Endothelial cell (in vitro differentiated cells): Measurements from ENCODE around the gene ZNF738. TPM values are rescaled to one million over a fixed set of nuclear protein-coding genes. Genes with fewer than 3 reads are reported as not detected.
"Not testable (repeated sequence)": the region's sequence is repeated elsewhere in the genome, so short reads cannot be mapped to it uniquely, and the experiment has no call there.

ENCODE experiments used
- DNase-seq: peaks from one replicate; pipeline ENCODE4 v3.0.0; 2021; ENCODE audit warnings: low spot score
- H3K27ac Mint-ChIP-seq: one replicate; pipeline ENCODE4 v1.8.0; 2021; ENCODE audit warnings: mixed read lengths, inconsistent platforms; ENCODE audit not compliant: unreplicated experiment
- H3K27me3 Mint-ChIP-seq: one replicate; pipeline ENCODE4 v1.8.0; 2021; ENCODE audit warnings: mild to moderate bottlenecking, moderate library complexity, mixed read lengths, inconsistent platforms; ENCODE audit not compliant: unreplicated experiment
- H3K36me3 Mint-ChIP-seq: one replicate; pipeline ENCODE4 v1.8.0; 2021; ENCODE audit warnings: mild to moderate bottlenecking, low read depth, mixed read lengths, inconsistent platforms; ENCODE audit not compliant: unreplicated experiment
- H3K4me1 Mint-ChIP-seq: one replicate; pipeline ENCODE4 v1.8.0; 2021; ENCODE audit warnings: mild to moderate bottlenecking, mixed read lengths, inconsistent platforms; ENCODE audit not compliant: unreplicated experiment
- H3K4me3 Mint-ChIP-seq: one replicate; pipeline ENCODE4 v1.8.0; 2021; ENCODE audit warnings: mild to moderate bottlenecking, mixed read lengths, inconsistent platforms; ENCODE audit not compliant: unreplicated experiment
- H3K9me3 Mint-ChIP-seq: one replicate; pipeline ENCODE4 v1.8.0; 2021; ENCODE audit warnings: mixed read lengths, inconsistent platforms; ENCODE audit not compliant: unreplicated experiment
- total RNA-seq: library from RNA; stranded (reverse); fragmentation: NEBNext Ultra II Directional; extraction: Animal tissue kit (Norgen Biotek cat#: 25700); gene quantifications from one replicate; pipeline ENCODE4 v1.2.1, GENCODE V29; 2021; ENCODE audit not compliant: unreplicated experiment
- TF ChIP-seq, protein P1 (sequence below): fragments of 200-600 bp; sonication (generic); IDR thresholded peaks from one replicate; pipeline ENCODE4 v1.5.0; 2021; ENCODE audit warnings: antibody characterized with exemption; ENCODE audit not compliant: unreplicated experiment

The ZNF738 gene
- total RNA-seq, 1 donor from 2014 or later: 24.0 TPM

DNA sequence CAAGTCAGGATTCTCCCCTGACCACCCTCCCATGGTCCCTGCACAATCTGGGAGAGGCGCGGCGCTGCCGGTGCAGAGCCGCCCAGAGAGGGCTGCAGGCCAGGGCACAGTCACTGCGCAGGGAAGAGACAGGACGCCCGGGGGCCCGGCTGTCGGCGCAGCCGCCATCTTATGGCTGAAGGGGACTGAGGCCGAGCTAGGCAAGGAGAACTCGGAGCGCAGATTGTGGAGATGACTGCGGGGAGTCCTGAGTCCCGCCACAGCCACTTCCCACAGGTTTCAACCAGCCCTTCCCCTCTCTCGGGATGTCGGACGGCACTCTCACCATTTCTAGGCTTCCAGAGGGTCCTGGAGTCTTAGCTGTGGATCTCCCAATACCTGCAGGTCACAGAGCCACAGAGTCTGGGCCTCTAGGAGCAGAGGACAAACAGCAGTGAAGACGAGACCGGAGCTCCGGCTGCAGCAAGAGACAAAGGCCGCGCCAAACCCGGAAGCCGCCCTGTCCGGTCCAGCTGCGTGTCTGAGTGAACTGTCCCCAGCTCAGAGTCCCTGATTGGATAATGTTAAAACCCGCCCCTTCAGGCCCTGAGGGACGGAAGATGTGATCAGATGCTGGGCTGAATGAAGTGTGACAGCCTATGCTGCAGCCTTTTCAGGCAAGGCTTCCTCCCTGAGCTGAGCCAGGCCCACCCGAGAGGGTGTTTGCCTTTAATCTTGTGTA is 29.8 kb upstream of the ZNF738 start, which contains the start of gene ZNF708:
Gene ZNF708 (minus strand): TSS at position 526 of the 721 bp plus-strand sequence. CDS start 198 bp downstream, at position 328.
- TF ChIP-seq, protein P1, sequence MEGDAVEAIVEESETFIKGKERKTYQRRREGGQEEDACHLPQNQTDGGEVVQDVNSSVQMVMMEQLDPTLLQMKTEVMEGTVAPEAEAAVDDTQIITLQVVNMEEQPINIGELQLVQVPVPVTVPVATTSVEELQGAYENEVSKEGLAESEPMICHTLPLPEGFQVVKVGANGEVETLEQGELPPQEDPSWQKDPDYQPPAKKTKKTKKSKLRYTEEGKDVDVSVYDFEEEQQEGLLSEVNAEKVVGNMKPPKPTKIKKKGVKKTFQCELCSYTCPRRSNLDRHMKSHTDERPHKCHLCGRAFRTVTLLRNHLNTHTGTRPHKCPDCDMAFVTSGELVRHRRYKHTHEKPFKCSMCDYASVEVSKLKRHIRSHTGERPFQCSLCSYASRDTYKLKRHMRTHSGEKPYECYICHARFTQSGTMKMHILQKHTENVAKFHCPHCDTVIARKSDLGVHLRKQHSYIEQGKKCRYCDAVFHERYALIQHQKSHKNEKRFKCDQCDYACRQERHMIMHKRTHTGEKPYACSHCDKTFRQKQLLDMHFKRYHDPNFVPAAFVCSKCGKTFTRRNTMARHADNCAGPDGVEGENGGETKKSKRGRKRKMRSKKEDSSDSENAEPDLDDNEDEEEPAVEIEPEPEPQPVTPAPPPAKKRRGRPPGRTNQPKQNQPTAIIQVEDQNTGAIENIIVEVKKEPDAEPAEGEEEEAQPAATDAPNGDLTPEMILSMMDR: no peak
- Mint-ChIP-seq H3K4me1 (peaks cover 8% of the 10 kb centered on the region), H3K4me3 (peak within 1 kb of the TSS; percentile 99), H3K27ac (peak within 1 kb of the TSS; percentile 100), H3K9me3 (peaks cover 3% of the 10 kb centered on the region), H3K27me3 (peaks cover 2% of the 10 kb centered on the region), H3K36me3 (peaks cover 31% of the 10 kb centered on the region)
- DNase-seq: peak; percentile 82

DNA sequence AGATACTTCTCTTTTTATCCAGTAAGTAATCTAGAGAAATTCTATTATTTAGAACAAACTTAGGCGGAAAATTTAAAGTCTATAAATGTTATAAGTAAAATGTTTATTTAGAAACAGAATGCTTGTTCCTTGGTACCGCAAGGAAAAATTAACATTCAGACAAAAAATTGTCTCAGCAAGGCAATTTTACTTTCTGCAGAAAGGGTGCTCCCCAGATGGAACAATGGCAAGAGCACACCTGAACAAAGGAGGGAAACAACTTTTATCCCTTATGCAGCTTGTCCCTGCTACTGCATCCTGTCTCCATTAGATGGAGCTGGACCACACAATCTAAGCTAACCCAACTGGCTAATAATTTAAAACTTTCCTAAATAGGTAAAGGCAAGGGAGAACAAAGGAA is 23.1 kb upstream of the ZNF738 start:
- H3K36me3 Mint-ChIP-seq: peaks cover 7% of the 10 kb centered on the region
- no peak overlapping the region for H3K27ac Mint-ChIP-seq
- H3K27me3 Mint-ChIP-seq: peaks cover 1% of the 10 kb centered on the region
- peaks cover 18% of the 10 kb centered on the region for H3K9me3 Mint-ChIP-seq
- H3K4me1 Mint-ChIP-seq: no peaks in the 10 kb centered on the region
- no peak for DNase-seq
- TF ChIP-seq, protein P1: no peak
- H3K4me3 Mint-ChIP-seq: no peak overlapping the region

DNA sequence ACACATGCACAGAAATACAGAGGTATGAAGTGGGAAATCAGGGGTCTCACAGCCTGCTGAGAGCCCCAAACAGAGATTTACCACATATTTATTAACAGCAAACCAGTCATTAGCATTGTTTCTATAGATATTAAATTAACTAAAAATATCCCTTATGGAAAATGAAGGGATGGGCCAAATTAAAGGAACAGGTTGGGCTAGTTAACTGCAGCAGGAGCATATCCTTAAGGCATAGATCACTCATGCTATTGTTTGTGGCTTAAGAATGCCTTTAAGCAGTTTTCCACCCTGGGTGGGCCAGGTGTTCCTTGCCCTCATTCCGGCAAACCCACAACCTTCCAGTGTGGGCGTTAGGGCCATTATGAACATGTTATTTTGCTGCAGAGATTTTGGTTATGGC is 14.0 kb upstream of the ZNF738 start:
- not testable (repeated sequence) for H3K4me1 Mint-ChIP-seq, DNase-seq, H3K27me3 Mint-ChIP-seq, H3K9me3 Mint-ChIP-seq, H3K4me3 Mint-ChIP-seq, H3K27ac Mint-ChIP-seq
- H3K36me3 Mint-ChIP-seq: peaks cover 12% of the 10 kb centered on the region

DNA sequence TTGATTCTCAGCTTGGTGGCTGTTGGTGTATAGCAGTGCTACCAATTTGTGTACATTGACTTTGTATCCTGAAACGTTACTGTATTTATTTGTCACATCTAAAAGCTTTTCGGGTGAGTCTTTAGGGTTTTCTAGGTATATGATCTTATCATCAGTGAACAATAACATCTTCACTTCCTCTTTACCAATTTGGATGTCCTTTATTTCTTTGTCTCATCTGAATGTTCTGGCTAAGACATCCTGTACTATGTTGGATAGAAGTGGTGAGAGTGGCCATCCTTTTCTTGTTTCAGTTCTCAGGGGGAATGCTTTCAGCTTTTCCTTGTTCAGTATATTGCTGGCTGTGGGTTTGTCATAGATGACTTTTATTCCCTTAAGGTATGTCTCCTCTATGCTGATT is 6.0 kb upstream of the ZNF738 start:
- H3K9me3 Mint-ChIP-seq: no peaks in the 10 kb centered on the region
- peaks cover 3% of the 10 kb centered on the region for H3K36me3 Mint-ChIP-seq
- H3K4me3 Mint-ChIP-seq: no peak overlapping the region

DNA sequence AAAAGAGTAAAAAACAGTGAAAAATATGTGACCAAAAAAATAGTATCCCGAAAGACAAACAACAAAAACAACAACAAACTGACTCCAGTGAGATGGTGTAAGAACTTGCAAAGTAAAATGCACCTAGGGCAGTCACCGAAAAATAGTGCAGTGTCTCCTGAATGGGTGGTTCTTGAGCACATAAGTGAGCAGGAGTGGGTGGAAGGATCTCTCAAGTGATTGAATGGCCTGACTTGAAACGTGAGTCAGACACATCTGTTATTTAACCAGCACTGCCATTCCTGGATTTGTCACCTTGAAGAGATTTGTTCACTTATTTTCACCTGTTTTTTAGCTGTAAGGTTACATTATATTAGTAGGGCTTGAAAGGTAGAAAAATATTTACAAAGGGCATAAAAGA is 3.5 kb downstream of the ZNF738 start:
- DNase-seq: no peak
- H3K27ac Mint-ChIP-seq: no peak overlapping the region

More for the DNA sequence above, 6.0 kb upstream of the ZNF738 start:
- no peak for DNase-seq
- H3K4me1 Mint-ChIP-seq: no peaks in the 10 kb centered on the region
- no peaks in the 10 kb centered on the region for H3K27me3 Mint-ChIP-seq
- TF ChIP-seq, protein P1: no peak
- H3K27ac Mint-ChIP-seq: no peak overlapping the region

More for the DNA sequence above, 3.5 kb downstream of the ZNF738 start:
- peak overlapping the region; percentile 27 for H3K4me3 Mint-ChIP-seq
- H3K36me3 Mint-ChIP-seq: peaks cover 37% of the 10 kb centered on the region
- TF ChIP-seq, protein P1: no peak
- no peaks in the 10 kb centered on the region for H3K9me3 Mint-ChIP-seq
- peaks cover 8% of the 10 kb centered on the region for H3K27me3 Mint-ChIP-seq
- H3K4me1 Mint-ChIP-seq: peaks cover 3% of the 10 kb centered on the region
